GM19239 (cell line): ENCODE results near the gene SMARCAD1.

Experiments
- DNase-seq: peaks from one replicate; pipeline ENCODE4 v3.0.0; 2011; ENCODE audit warnings: low spot score; ENCODE audit not compliant: insufficient read length
- FAIRE-seq: peaks from 2 replicates; lab custom pipeline; 2011; peaks lifted over from hg19 to GRCh38; lab: Jason Lieb, UNC

The SMARCAD1 gene

GRCh38 chr4:94228493-94229216, 21.0 kb downstream of the SMARCAD1 start:
- no peak for DNase-seq
- FAIRE-seq: no peak

GRCh38 chr4:94232519-94232918, 24.9 kb downstream of the SMARCAD1 start:
- FAIRE-seq (no peak), DNase-seq (no peak)

- no peak for DNase-seq
- FAIRE-seq: no peak
These were observed 28.2 kb downstream of the SMARCAD1 start for GRCh38 chr4:94235825-94236224.

GRCh38 chr4:94237271-94237670, 29.6 kb downstream of the SMARCAD1 start:
- no peak for FAIRE-seq

GRCh38 chr4:94238160-94238559, 30.5 kb downstream of the SMARCAD1 start:
- DNase-seq: no peak
- no peak for FAIRE-seq

More at GRCh38 chr4:94237271-94237670, 29.6 kb downstream of the SMARCAD1 start:
- DNase-seq: no peak

- no peak for FAIRE-seq
- DNase-seq: no peak
These were observed 32.7 kb downstream of the SMARCAD1 start for GRCh38 chr4:94240384-94240783.

GRCh38 chr4:94244087-94244828, 36.6 kb downstream of the SMARCAD1 start:
- no peak for DNase-seq
- no peak for FAIRE-seq

- DNase-seq (no peak), FAIRE-seq (no peak)
These were observed 37.1 kb downstream of the SMARCAD1 start for GRCh38 chr4:94244829-94245185.

- DNase-seq (no peak), FAIRE-seq (no peak)
These were observed 43.4 kb downstream of the SMARCAD1 start for GRCh38 chr4:94251094-94251493.

- no peak for DNase-seq
- no peak for FAIRE-seq
These were observed 45.4 kb downstream of the SMARCAD1 start for GRCh38 chr4:94253036-94253435.

- FAIRE-seq (no peak), DNase-seq (no peak)
These were observed 48.6 kb downstream of the SMARCAD1 start for GRCh38 chr4:94256144-94256783.

GRCh38 chr4:94256828-94257227, 49.2 kb downstream of the SMARCAD1 start:
- DNase-seq (no peak), FAIRE-seq (no peak)

- DNase-seq (no peak), FAIRE-seq (no peak)
These were observed 54.7 kb downstream of the SMARCAD1 start for GRCh38 chr4:94262163-94263016.

GRCh38 chr4:94267037-94267436, 59.4 kb downstream of the SMARCAD1 start:
- FAIRE-seq (no peak), DNase-seq (no peak)

- peak; percentile 60 for FAIRE-seq
- DNase-seq: no peak
These were observed 63.6 kb downstream of the SMARCAD1 start for GRCh38 chr4:94271248-94271647.

GRCh38 chr4:94274912-94275311, 67.2 kb downstream of the SMARCAD1 start:
- no peak for FAIRE-seq
- DNase-seq: no peak

- FAIRE-seq (no peak), DNase-seq (no peak)
These were observed 68.5 kb downstream of the SMARCAD1 start for GRCh38 chr4:94276204-94276603.

- no peak for DNase-seq
- no peak for FAIRE-seq
These were observed 69.9 kb downstream of the SMARCAD1 start for GRCh38 chr4:94277534-94277933.

GRCh38 chr4:94278781-94279180, 71.1 kb downstream of the SMARCAD1 start:
- DNase-seq: no peak
- FAIRE-seq: no peak

GRCh38 chr4:94284889-94285288, 77.2 kb downstream of the SMARCAD1 start:
- no peak for FAIRE-seq
- no peak for DNase-seq
